Karpas-422 (cell line): ENCODE data around the gene DMAC2. TPM values are rescaled to one million over a fixed set of nuclear protein-coding genes. Genes with fewer than 3 reads are reported as not detected.

Experiments used
- DNase-seq: peaks from one replicate; pipeline ENCODE4 v3.0.0-alpha.2; 2015
- H2AFZ ChIP-seq: fragments of 200-600 bp; sonication (generic); 2 replicates; pipeline ENCODE4 v1.6.1; 2014; ENCODE audit warnings: antibody characterized with exemption, low read length, mixed read lengths
- H3K27ac ChIP-seq: fragments of 200-600 bp; sonication (generic); 2 replicates; pipeline ENCODE4 v1.5.1; 2014; ENCODE audit warnings: mild to moderate bottlenecking, low read length, moderate library complexity
- H3K27me3 ChIP-seq: fragments of 200-600 bp; sonication (generic); 2 replicates; pipeline ENCODE4 v1.6.1; 2014; ENCODE audit warnings: low read length, mixed read lengths
- H3K36me3 ChIP-seq: fragments of 200-600 bp; sonication (generic); 2 replicates; pipeline ENCODE4 v1.6.1; 2014; ENCODE audit warnings: low read length, mixed read lengths; ENCODE audit not compliant: insufficient read depth
- H3K4me1 ChIP-seq: fragments of 200-600 bp; sonication (generic); 2 replicates; pipeline ENCODE4 v1.6.1; 2014; ENCODE audit warnings: mild to moderate bottlenecking, low read length, mixed read lengths
- H3K4me2 ChIP-seq: fragments of 200-600 bp; sonication (generic); 2 replicates; pipeline ENCODE4 v1.6.1; 2014; ENCODE audit warnings: low read length, low read depth, mild to moderate bottlenecking; ENCODE audit not compliant: poor library complexity, severe bottlenecking
- H3K4me3 ChIP-seq: fragments of 200-600 bp; sonication (generic); 2 replicates; pipeline ENCODE4 v1.5.1; 2014; ENCODE audit warnings: mild to moderate bottlenecking, antibody characterized with exemption, low read length, mixed read lengths
- H3K79me2 ChIP-seq: fragments of 200-600 bp; sonication (generic); 2 replicates; pipeline ENCODE4 v1.6.1; 2014; ENCODE audit warnings: mild to moderate bottlenecking, low read length, mixed read lengths
- H3K9ac ChIP-seq: fragments of 200-600 bp; sonication (generic); 2 replicates; pipeline ENCODE4 v1.6.0; 2014; ENCODE audit warnings: low read length
- H3K9me2 ChIP-seq: fragments of 200-600 bp; sonication (generic), shearing (Covaris generic); replicated peaks from 2 replicates; pipeline ENCODE4 v1.6.0; 2014; ENCODE audit warnings: mild to moderate bottlenecking, low read length, moderate library complexity; ENCODE audit not compliant: insufficient read depth
- H3K9me3 ChIP-seq: fragments of 300-700, 200-600 bp; sonication (generic); 2 replicates; pipeline ENCODE4 v1.6.1; 2014; ENCODE audit warnings: low read length, mixed read lengths
- H4K20me1 ChIP-seq: fragments of 200-600 bp; sonication (generic); 2 replicates; pipeline ENCODE4 v1.6.1; 2014; ENCODE audit warnings: mild to moderate bottlenecking, antibody characterized with exemption, low read length, low read depth; ENCODE audit not compliant: insufficient read depth
- total RNA-seq: library from RNA; depleted of rRNA; stranded (reverse); fragments of >200 nt; shearing (Covaris generic); gene quantifications from 2 replicates; pipeline ENCODE4 v1.2.3, GENCODE V29; 2014; ENCODE audit warnings: low replicate concordance

Gene DMAC2
- total RNA-seq, 1 experiment from 2014 or later: 30.3 TPM

DNA sequence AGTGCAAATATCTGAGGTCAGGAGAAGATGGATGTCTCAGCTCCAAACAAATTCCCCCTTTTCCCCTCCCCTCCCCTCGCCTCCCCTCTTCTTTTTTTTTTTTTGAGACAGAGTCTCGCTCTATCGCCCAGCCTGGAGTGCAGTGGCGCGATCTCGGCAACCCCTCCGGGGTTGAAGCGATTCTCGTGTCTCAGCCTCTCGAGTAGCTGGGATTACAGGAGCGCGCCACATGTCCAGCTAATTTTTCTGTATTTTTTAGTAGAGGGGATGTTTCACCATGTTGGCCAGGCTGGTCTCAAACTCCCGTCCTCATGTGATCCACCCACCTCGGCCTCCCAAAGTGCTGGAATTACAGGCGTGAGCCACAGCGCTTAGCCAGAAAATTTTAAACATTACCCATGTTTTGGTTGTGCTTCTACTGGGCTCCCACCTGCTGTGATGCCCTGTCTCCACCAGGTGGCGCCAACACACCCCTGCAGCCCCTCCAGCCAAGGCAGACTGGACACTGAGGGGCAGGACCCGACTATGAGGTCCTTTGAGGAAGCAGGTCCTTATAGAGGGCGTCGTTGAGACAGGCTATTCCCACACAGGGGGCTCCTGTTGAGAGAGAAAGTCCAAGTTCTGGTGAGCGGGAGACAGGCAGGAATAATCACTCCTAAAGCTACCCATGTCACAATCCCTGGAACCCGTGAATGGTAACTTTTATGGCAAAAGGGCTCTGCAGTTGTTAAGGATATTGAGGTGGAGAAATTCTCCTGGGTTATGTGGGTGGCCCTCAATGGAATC, 9.6 kb upstream of the DMAC2 start:
- H3K9me2 ChIP-seq: no peaks in the 10 kb centered on the region
- peaks cover 7% of the 10 kb centered on the region for H3K4me1 ChIP-seq
- H3K79me2 ChIP-seq: no peaks in the 10 kb centered on the region
- H3K36me3 ChIP-seq: no peaks in the 10 kb centered on the region
- peak; percentile 80 for DNase-seq
- H4K20me1 ChIP-seq: 0 out of 2 replicates have a peak, but pooled peaks cover 2% of the 10 kb centered on the region
- H3K9ac ChIP-seq: peak overlapping the region; percentile 25; the same call in 1 of the 2 replicates
- peak overlapping the region; percentile 16; the same call in 1 of the 2 replicates for H2AFZ ChIP-seq
- no peaks in the 10 kb centered on the region for H3K9me3 ChIP-seq
- peak overlapping the region; percentile 27 for H3K4me2 ChIP-seq
- H3K27ac ChIP-seq: no peak overlapping the region
- H3K4me3 ChIP-seq: no peak overlapping the region; the same call in 1 of the 2 replicates
- H3K27me3 ChIP-seq: no peaks in the 10 kb centered on the region

DNA sequence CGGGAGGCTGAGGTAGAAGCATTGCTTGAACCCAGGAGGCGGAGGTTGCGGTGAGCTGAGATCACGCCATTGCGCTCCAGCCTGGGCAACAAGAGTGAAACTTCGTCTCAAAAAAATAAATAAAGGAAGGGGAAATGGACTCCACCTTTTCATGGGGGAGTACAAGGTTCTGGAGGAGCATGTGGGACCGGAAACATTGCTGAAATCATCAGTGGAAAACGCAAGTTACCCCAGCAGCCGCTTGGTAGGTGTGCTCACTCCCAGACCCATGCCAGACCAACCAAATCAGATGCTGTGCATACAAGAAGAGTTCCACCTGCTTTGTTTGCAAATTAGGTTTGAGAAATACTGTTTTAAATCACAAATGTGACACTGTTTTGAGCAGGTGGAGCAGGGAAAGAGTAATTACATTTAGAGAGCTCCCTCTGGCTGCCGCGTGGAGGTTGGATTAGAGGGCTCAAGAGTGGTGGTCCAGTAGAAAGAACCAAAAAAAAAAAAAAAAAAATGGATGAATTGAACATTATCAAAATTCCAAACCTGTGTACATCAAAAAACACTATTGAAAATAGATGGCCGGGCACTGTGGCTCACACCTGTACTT, 8.1 kb upstream of the DMAC2 start:
- Histone ChIP-seq H3K79me2 (no peaks in the 10 kb centered on the region), H4K20me1 (0 out of 2 replicates have a peak, but pooled peaks cover 2% of the 10 kb centered on the region), H3K4me3 (no peak overlapping the region), H3K36me3 (no peaks in the 10 kb centered on the region), H3K9ac (no peak overlapping the region), H3K4me2 (no peak overlapping the region), H2AFZ (no peak overlapping the region), H3K27ac (no peak overlapping the region), H3K4me1 (peaks cover 22% of the 10 kb centered on the region), H3K9me3 (no peaks in the 10 kb centered on the region), H3K9me2 (no peaks in the 10 kb centered on the region), H3K27me3 (no peaks in the 10 kb centered on the region)
- peak; percentile 35 for DNase-seq

DNA sequence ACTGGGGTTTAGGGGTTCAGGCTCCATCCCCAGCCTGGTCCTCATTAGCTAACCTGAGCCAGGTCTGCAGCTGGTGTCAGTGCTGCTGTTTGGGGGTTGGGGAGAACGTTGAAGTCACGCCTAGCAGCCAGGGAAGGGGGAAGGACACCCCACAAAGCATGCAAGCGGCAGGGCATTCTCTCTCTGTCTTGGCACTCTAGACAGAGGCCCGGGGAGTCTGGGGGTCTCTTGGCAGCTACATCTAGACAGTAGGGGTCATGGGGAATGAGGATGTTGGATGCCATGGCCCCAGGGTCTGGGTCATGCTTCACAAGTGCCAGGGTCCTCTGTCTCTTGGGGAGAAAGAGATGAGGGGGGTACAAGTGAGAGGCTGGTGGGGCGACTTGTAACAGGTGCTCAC, 5.9 kb upstream of the DMAC2 start:
- Histone ChIP-seq H3K4me3 (no peak overlapping the region), H2AFZ (no peak overlapping the region)

DNA sequence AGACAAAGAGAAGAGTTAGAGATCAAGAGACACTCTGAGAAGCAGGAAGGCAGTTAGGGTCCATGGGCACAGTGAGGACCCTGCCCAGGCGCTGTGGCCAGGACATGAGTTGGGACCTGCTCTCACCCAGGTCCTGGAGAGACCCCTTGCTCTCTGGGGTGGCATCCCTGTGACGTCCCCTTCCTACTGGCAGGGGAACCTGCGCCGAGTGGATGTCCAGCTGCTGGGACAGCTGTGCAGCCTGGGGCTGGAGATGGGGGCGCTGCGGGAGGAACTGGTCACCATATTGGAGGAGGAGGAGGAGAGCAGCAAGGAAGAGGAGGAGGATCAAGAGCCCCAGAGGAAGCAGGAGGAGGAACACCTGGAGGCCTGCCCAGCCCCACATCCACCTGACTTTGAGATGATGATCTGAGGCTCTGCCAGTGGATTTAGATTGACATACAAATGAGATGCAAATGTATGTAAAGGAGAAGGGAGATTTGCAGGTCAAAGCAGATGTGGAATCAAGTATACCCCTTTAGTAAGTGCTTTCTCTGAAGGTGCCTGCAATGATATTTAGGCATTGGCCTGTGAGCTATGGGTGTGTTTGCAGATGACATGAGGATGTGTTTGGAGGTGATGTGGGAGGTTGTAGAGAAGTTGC, 4.2 kb upstream of the DMAC2 start:
- 0 out of 2 replicates have a peak, but pooled peaks cover 2% of the 10 kb centered on the region for H4K20me1 ChIP-seq
- peak overlapping the region; percentile 29 for H3K4me2 ChIP-seq
- H2AFZ ChIP-seq: no peak overlapping the region
- H3K4me1 ChIP-seq: peaks cover 21% of the 10 kb centered on the region
- no peak overlapping the region for H3K9ac ChIP-seq
- no peak overlapping the region for H3K4me3 ChIP-seq
- H3K9me2 ChIP-seq: no peaks in the 10 kb centered on the region
- DNase-seq: peak; percentile 55
- peaks cover 4% of the 10 kb centered on the region for H3K79me2 ChIP-seq
- H3K36me3 ChIP-seq: no peaks in the 10 kb centered on the region
- no peaks in the 10 kb centered on the region for H3K9me3 ChIP-seq
- no peaks in the 10 kb centered on the region for H3K27me3 ChIP-seq
- H3K27ac ChIP-seq: no peak overlapping the region

More for the DNA sequence above, 5.9 kb upstream of the DMAC2 start:
- no peaks in the 10 kb centered on the region for H3K36me3 ChIP-seq
- H3K9me2 ChIP-seq: no peaks in the 10 kb centered on the region
- no peaks in the 10 kb centered on the region for H3K9me3 ChIP-seq
- H3K79me2 ChIP-seq: no peaks in the 10 kb centered on the region
- H3K4me1 ChIP-seq: peaks cover 23% of the 10 kb centered on the region
- DNase-seq: no peak
- H4K20me1 ChIP-seq: 0 out of 2 replicates have a peak, but pooled peaks cover 2% of the 10 kb centered on the region
- no peak overlapping the region for H3K9ac ChIP-seq
- H3K4me2 ChIP-seq: no peak overlapping the region
- H3K27ac ChIP-seq: no peak overlapping the region
- H3K27me3 ChIP-seq: no peaks in the 10 kb centered on the region

DNA sequence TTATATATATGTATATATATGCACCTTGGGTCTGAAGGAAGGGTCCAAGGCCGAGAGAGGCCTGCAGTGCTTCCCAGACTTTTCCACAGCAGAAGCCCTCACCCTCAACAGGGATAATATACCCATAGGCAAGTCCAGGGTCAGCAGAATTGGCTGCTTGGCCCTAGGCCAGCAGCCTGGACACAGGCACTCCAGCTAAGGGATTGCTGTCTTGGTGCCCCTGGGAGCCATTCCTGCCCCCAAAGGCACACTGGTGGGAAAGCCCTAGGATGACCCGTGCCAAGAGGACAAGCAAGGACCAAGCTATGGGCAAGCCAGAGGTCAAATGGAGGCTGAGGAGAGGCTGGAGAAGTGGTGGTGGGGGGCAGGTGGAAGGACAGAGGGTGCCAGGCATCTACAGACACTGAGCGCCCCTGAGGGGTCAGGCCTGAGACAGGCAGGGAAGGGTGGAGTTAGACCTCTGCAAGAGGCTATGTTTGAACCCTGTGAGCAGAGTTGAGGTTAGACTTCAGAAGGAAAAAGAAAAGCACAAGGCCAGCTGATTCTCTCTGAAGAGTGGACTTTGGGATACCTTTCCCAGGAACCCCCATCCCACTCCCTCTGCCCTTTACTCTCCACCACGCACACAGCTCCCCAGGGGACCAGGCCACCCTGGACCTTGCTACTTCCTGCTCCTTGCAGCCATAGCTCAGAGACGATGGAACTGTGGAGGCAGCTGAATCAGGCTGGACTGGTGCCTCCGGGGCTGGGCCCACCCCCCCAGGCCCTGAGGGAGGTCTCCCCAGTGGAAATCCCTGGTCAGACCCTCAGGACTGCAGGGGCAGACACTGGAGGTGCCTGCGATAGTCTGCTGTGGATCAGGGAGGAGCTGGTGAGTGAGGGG, 3.0 kb upstream of the DMAC2 start, which contains the start of gene ERICH4:
TSS of gene ERICH4 (plus strand) at position 684 of the 883 bp plus-strand sequence. CDS start at position 698, 14 bp downstream.
- Histone ChIP-seq H3K9ac (no peak within 1 kb of the TSS), H3K4me3 (no peak within 1 kb of the TSS), H3K27ac (no peak within 1 kb of the TSS), H4K20me1 (no peaks in the 10 kb centered on the region), H2AFZ (no peak within 1 kb of the TSS), H3K36me3 (no peaks in the 10 kb centered on the region), H3K4me1 (peaks cover 27% of the 10 kb centered on the region), H3K9me3 (no peaks in the 10 kb centered on the region), H3K27me3 (no peaks in the 10 kb centered on the region), H3K79me2 (peaks cover 17% of the 10 kb centered on the region), H3K4me2 (peak within 1 kb of the TSS; percentile 29), H3K9me2 (no peaks in the 10 kb centered on the region)
- no peak for DNase-seq

DNA sequence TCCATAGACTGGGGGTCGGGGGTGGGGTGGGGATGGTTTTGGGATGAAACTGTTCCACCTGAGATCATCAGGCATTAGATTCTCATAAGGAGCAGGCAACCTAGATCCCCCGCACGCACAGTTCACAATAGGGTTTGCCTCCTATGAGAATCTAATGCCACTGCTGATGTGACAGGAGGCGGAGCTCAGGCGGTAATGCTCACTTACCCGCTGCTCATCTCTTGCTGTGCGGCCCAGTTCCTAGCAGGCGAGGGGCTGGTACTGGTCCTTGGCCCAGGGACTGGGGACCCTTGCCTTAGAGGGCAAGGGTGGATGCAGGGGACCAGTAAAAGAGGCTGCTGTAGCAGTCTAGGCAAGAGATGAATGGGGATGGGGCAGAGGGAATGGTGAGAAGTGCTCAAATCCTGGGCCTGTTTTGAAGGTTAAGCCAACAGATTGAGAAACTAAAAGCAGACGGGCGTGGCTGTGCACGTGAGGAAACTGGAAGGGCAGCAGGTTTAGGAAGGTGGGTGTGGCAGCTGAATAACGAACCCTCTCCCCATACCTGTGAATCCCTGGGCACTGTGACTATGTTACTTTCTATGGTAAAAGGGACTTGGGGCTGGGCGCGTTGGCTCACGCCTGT, 1.7 kb upstream of the DMAC2 start:
- Histone ChIP-seq H4K20me1 (no peaks in the 10 kb centered on the region), H3K79me2 (peaks cover 18% of the 10 kb centered on the region), H3K9me3 (no peaks in the 10 kb centered on the region), H3K9me2 (no peaks in the 10 kb centered on the region), H3K4me2 (no peak overlapping the region), H3K27ac (no peak overlapping the region), H3K4me1 (peaks cover 27% of the 10 kb centered on the region), H2AFZ (no peak overlapping the region), H3K9ac (no peak overlapping the region), H3K27me3 (no peaks in the 10 kb centered on the region), H3K36me3 (no peaks in the 10 kb centered on the region), H3K4me3 (no peak overlapping the region)
- DNase-seq: no peak

DNA sequence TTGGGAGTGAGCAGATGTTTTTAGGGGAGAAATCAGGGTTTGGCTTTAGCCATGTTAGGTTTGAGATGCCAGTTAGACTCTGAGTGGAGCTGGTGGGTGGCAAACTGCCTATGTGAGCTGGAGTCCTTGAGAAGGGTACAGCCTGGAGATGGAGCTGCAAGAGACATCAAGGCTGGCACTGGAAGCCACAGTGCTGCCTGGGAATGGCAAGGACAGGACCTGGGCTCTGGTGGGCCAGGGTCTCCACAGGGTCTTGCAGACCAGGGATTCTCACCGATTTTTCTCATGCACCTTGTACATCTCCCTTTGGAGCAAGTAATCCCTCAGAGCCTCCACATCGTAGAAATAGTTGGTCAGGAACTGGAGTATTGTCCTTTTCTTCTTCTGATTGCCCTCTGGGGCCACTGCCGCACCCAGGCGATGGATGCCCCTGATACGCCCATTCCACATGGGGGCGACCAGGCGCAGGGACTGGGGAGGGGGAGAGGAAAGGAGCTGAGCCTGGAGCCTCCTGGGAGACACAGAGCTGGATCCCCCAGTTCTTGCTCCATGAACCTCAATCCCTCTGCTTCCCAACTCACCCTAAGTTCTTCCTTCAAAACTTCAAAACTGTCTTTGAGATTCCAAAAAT, 1.7 kb downstream of the DMAC2 start:
- H3K9ac ChIP-seq: no peak overlapping the region

More for the DNA sequence above, 1.7 kb downstream of the DMAC2 start:
- Histone ChIP-seq H3K27ac (no peak overlapping the region), H3K4me3 (no peak overlapping the region), H4K20me1 (no peaks in the 10 kb centered on the region), H2AFZ (no peak overlapping the region), H3K79me2 (peaks cover 18% of the 10 kb centered on the region), H3K36me3 (peaks cover 5% of the 10 kb centered on the region; the same call in 1 of the 2 replicates), H3K4me2 (peak overlapping the region; percentile 85), H3K27me3 (no peaks in the 10 kb centered on the region), H3K9me2 (no peaks in the 10 kb centered on the region), H3K9me3 (no peaks in the 10 kb centered on the region), H3K4me1 (peaks cover 12% of the 10 kb centered on the region)
- no peak for DNase-seq
